ENCODE results near the gene CLRN1. TPM values are rescaled to one million over a fixed set of nuclear protein-coding genes. Genes with fewer than 3 reads are reported as not detected.
A peak's percentile ranks its signal among the peaks of the same experiment; 100 is the strongest.

Gene CLRN1
- total RNA-seq, 6 experiments from 2014 or later, result not detected

- Mint-ChIP-seq H3K4me3 (no peak overlapping the region), H3K36me3 (ENCODE audit: low read depth) (no peaks in the 10 kb centered on the region), H3K27ac (no peak overlapping the region), H3K27me3 (ENCODE audit: insufficient read depth) (peaks cover 12% of the 10 kb centered on the region), H3K4me1 (ENCODE audit: low read depth) (peaks cover 8% of the 10 kb centered on the region), H3K9me3 (no peaks in the 10 kb centered on the region)
- DNase-seq, result peak; percentile 32
- TF ChIP-seq, protein P1, sequence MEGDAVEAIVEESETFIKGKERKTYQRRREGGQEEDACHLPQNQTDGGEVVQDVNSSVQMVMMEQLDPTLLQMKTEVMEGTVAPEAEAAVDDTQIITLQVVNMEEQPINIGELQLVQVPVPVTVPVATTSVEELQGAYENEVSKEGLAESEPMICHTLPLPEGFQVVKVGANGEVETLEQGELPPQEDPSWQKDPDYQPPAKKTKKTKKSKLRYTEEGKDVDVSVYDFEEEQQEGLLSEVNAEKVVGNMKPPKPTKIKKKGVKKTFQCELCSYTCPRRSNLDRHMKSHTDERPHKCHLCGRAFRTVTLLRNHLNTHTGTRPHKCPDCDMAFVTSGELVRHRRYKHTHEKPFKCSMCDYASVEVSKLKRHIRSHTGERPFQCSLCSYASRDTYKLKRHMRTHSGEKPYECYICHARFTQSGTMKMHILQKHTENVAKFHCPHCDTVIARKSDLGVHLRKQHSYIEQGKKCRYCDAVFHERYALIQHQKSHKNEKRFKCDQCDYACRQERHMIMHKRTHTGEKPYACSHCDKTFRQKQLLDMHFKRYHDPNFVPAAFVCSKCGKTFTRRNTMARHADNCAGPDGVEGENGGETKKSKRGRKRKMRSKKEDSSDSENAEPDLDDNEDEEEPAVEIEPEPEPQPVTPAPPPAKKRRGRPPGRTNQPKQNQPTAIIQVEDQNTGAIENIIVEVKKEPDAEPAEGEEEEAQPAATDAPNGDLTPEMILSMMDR (IDR thresholded peaks at IDR 0.05), result no peak
Observed at GRCh38 chr3:151003029-151003767, 30.7 kb upstream of the CLRN1 start.

GRCh38 chr3:151002003-151002981, 29.8 kb upstream of the CLRN1 start:
- no peak for DNase-seq
- no peaks in the 10 kb centered on the region for H3K36me3 Mint-ChIP-seq (ENCODE audit: low read depth)
- H3K27ac Mint-ChIP-seq, result no peak overlapping the region
- TF ChIP-seq, protein P1 (IDR thresholded peaks at IDR 0.05), result no peak
- peaks cover 8% of the 10 kb centered on the region for H3K4me1 Mint-ChIP-seq (ENCODE audit: low read depth)
- peaks cover 11% of the 10 kb centered on the region for H3K27me3 Mint-ChIP-seq (ENCODE audit: insufficient read depth)
- H3K4me3 Mint-ChIP-seq, result no peak overlapping the region
- H3K9me3 Mint-ChIP-seq, result no peaks in the 10 kb centered on the region

- peaks cover 8% of the 10 kb centered on the region for H3K4me1 Mint-ChIP-seq (ENCODE audit: low read depth)
- DNase-seq, result no peak
- TF ChIP-seq, protein P1 (IDR thresholded peaks at IDR 0.05), result no peak
- H3K27ac Mint-ChIP-seq, result no peak overlapping the region
- no peaks in the 10 kb centered on the region for H3K36me3 Mint-ChIP-seq (ENCODE audit: low read depth)
- H3K4me3 Mint-ChIP-seq, result no peak overlapping the region
- H3K9me3 Mint-ChIP-seq, result no peaks in the 10 kb centered on the region
- peaks cover 17% of the 10 kb centered on the region for H3K27me3 Mint-ChIP-seq (ENCODE audit: insufficient read depth)
Observed at GRCh38 chr3:150998996-150999395, 26.5 kb upstream of the CLRN1 start.

DNA sequence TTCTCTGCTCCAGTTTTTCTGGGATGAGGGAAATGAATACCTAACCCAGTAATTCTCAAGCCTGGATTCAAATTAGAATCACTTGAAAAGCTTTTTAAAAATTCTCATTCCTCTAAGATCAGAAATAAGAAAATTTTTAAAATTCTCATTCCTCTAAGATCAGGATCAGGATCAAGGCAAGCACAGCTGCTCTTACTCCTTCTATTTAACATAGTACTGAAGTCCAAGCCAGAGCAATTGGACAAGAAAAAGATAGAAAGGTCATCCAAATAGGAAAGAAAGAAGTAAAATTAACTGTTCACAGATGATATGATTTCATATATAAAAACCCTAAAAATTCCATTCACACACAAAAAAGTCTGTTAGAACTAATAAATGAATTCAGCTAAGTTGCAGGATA, 24.2 kb upstream of the CLRN1 start:
- peaks cover 17% of the 10 kb centered on the region for H3K27me3 Mint-ChIP-seq (ENCODE audit: insufficient read depth)

DNA sequence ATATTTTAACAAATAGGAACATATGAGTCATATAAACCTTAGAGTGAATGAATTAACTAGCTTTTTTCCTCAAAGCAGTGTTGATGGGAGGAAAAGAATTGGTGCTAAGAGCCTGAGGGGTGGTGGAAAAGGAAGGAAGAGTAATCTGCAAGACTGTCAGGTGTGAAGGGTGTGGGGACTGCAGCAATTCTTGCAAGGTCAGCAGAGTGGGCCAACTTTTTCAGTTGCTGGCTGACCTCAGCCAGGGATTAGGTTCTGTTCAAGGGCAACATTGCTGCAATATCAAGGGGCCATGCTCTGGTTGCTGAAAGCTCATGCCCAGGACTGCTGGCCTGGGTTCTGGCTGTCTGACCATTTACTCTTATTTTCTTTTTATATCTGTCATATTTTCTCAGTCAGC, 23.0 kb upstream of the CLRN1 start:
- Mint-ChIP-seq H3K4me3 (no peak overlapping the region), H3K9me3 (no peaks in the 10 kb centered on the region), H3K4me1 (ENCODE audit: low read depth) (no peaks in the 10 kb centered on the region), H3K27me3 (ENCODE audit: insufficient read depth) (peaks cover 14% of the 10 kb centered on the region), H3K36me3 (ENCODE audit: low read depth) (no peaks in the 10 kb centered on the region), H3K27ac (no peak overlapping the region)
- no peak for DNase-seq
- TF ChIP-seq, protein P1 (IDR thresholded peaks at IDR 0.05), result no peak

More for the DNA sequence above, 24.2 kb upstream of the CLRN1 start:
- Mint-ChIP-seq H3K36me3 (ENCODE audit: low read depth) (no peaks in the 10 kb centered on the region), H3K4me3 (no peak overlapping the region), H3K4me1 (ENCODE audit: low read depth) (no peaks in the 10 kb centered on the region), H3K9me3 (no peaks in the 10 kb centered on the region), H3K27ac (no peak overlapping the region)
- TF ChIP-seq, protein P1 (IDR thresholded peaks at IDR 0.05), result no peak
- no peak for DNase-seq
